Vagina (tissue), 2 donors: ENCODE measurements around the gene MATK.

Source experiments
- POLR2A ChIP-seq, 2 donors: fragments of 450-650 bp; IDR thresholded peaks; one replicate each; pipeline ENCODE4 v1.6.1; 2017; ENCODE audit warnings: antibody characterized with exemption in 2 of 2, mild to moderate bottlenecking in 2 of 2, moderate library complexity in 2 of 2
- TF ChIP-seq, protein P1 (sequence below), 3 experiments: fragments of 450-650 bp in 2 of 3; fragments of 200-600 bp in 1 of 3; sonication (generic) in 1 of 3; IDR thresholded peaks; one replicate each; pipeline ENCODE4 v1.5.1; 2017 to 2019; ENCODE audit warnings: antibody characterized with exemption in 3 of 3, mild to moderate bottlenecking in 2 of 3, moderate library complexity in 2 of 3

DNA sequence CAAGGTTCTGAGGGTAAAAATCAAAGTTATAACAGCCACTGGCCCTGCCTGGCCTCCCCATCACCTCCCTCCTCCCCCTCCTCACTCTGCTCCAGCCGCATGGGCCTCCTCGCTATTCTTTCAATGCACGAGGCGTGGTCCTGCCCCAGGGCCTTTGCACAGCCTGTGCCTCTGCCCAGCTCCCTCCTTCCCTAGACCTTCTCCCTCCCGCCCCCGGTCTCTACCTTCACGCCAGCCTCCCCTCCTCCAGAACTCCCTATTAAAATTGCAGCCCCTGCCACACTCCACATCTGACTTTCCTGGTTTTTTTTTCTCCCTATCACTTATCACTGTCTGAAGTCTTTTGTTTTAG, 17.5 kb downstream of the MATK start:
- TF ChIP-seq, protein P1, sequence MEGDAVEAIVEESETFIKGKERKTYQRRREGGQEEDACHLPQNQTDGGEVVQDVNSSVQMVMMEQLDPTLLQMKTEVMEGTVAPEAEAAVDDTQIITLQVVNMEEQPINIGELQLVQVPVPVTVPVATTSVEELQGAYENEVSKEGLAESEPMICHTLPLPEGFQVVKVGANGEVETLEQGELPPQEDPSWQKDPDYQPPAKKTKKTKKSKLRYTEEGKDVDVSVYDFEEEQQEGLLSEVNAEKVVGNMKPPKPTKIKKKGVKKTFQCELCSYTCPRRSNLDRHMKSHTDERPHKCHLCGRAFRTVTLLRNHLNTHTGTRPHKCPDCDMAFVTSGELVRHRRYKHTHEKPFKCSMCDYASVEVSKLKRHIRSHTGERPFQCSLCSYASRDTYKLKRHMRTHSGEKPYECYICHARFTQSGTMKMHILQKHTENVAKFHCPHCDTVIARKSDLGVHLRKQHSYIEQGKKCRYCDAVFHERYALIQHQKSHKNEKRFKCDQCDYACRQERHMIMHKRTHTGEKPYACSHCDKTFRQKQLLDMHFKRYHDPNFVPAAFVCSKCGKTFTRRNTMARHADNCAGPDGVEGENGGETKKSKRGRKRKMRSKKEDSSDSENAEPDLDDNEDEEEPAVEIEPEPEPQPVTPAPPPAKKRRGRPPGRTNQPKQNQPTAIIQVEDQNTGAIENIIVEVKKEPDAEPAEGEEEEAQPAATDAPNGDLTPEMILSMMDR (IDR thresholded peaks at IDR 0.05) = no peak
- no peak for TF ChIP-seq POLR2A (IDR thresholded peaks at IDR 0.05)
